Ishikawa (cell line): ENCODE measurements around the gene ASIC2.

Experiments used
- CREB1 ChIP-seq: IDR thresholded peaks from 2 replicates; pipeline ENCODE4 v1.6.1; 2012; ENCODE audit warnings: low read depth
- USF1 ChIP-seq: IDR thresholded peaks from 2 replicates; pipeline ENCODE4 v1.6.1; 2012
- TF ChIP-seq, protein P1 (sequence below): IDR thresholded peaks from 2 replicates; pipeline ENCODE4 v1.6.1; 2012; ENCODE audit warnings: low read depth, mild to moderate bottlenecking

GRCh38 chr17:33115366-33115765 lies 177.7 kb downstream of the ASIC2 start:
- TF ChIP-seq USF1 (no peak), CREB1 (no peak)
- TF ChIP-seq, protein P1, sequence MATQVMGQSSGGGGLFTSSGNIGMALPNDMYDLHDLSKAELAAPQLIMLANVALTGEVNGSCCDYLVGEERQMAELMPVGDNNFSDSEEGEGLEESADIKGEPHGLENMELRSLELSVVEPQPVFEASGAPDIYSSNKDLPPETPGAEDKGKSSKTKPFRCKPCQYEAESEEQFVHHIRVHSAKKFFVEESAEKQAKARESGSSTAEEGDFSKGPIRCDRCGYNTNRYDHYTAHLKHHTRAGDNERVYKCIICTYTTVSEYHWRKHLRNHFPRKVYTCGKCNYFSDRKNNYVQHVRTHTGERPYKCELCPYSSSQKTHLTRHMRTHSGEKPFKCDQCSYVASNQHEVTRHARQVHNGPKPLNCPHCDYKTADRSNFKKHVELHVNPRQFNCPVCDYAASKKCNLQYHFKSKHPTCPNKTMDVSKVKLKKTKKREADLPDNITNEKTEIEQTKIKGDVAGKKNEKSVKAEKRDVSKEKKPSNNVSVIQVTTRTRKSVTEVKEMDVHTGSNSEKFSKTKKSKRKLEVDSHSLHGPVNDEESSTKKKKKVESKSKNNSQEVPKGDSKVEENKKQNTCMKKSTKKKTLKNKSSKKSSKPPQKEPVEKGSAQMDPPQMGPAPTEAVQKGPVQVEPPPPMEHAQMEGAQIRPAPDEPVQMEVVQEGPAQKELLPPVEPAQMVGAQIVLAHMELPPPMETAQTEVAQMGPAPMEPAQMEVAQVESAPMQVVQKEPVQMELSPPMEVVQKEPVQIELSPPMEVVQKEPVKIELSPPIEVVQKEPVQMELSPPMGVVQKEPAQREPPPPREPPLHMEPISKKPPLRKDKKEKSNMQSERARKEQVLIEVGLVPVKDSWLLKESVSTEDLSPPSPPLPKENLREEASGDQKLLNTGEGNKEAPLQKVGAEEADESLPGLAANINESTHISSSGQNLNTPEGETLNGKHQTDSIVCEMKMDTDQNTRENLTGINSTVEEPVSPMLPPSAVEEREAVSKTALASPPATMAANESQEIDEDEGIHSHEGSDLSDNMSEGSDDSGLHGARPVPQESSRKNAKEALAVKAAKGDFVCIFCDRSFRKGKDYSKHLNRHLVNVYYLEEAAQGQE: no peak
